MM.1S (cell line): Measurements from ENCODE around the gene IRF2BPL.

Experiments used
- EZH2 ChIP-seq: fragments of 300-600 bp; sonication (generic); optimal IDR thresholded peaks from 2 replicates; pipeline ENCODE3; 2017; ENCODE audit warnings: low read depth, mild to moderate bottlenecking, antibody characterized with exemption, low read length, mixed read lengths
- EZH2phosphoT487 ChIP-seq: fragments of 300-600 bp; sonication (generic); IDR thresholded peaks from 2 replicates; pipeline ENCODE4 v1.6.1; 2018; ENCODE audit warnings: antibody characterized with exemption, low read length
- TF ChIP-seq, protein P1 (sequence below): fragments of 300-600 bp; sonication (generic); IDR thresholded peaks from 2 replicates; pipeline ENCODE4 v1.5.1; 2016; ENCODE audit warnings: antibody characterized with exemption, low read length, mixed read lengths

DNA sequence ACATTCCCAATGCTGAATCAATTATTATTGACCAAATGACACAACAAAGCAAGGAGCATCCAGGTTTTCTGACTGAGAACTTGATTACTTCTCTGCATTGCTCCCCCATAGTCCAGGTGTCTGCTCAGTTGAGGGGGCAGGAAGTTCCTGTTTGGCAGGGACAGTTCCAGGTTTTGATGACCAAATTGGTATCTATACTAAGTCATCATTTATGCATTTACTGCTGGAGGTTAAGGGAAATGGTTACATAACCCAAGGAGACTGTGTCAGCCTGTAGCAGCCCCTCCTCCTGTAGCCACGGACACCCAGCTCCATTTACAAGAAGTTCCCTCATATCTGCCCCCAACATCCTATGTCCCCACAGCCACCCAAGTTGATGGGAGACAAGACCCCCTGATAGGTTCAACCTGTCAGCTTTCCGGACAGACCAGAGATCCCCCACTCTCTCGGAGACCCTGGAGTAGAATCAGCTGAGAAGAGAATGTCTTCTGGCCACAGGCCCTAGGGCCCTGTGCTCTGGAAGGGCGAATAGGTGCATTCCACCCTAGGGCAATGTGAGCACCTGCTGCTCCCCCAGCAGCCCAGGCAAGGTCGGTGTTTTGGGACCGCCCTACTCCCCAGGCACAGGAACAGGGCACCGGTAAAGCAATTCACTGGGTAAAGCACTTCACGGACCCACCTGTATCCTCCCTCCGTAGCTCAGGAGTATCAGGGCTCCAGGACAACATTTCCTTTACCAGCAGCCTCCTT, 23.6 kb downstream of the IRF2BPL start:
- TF ChIP-seq, protein P1, sequence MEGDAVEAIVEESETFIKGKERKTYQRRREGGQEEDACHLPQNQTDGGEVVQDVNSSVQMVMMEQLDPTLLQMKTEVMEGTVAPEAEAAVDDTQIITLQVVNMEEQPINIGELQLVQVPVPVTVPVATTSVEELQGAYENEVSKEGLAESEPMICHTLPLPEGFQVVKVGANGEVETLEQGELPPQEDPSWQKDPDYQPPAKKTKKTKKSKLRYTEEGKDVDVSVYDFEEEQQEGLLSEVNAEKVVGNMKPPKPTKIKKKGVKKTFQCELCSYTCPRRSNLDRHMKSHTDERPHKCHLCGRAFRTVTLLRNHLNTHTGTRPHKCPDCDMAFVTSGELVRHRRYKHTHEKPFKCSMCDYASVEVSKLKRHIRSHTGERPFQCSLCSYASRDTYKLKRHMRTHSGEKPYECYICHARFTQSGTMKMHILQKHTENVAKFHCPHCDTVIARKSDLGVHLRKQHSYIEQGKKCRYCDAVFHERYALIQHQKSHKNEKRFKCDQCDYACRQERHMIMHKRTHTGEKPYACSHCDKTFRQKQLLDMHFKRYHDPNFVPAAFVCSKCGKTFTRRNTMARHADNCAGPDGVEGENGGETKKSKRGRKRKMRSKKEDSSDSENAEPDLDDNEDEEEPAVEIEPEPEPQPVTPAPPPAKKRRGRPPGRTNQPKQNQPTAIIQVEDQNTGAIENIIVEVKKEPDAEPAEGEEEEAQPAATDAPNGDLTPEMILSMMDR = no peak
- TF ChIP-seq EZH2 = no peak
- TF ChIP-seq EZH2phosphoT487 = no peak
